Measurements from ENCODE around the gene ZNF841. TPM values are rescaled to one million over a fixed set of nuclear protein-coding genes. Genes with fewer than 3 reads are reported as not detected.

ZNF841 gene
- total RNA-seq, 1 experiment from 2014 or later: 0.10 TPM

GRCh38 chr19:52069653-52070052 lies 25.9 kb downstream of the ZNF841 start:
- Histone ChIP-seq H3K27me3 (ENCODE audit: insufficient read depth, low read length) (no peaks in the 10 kb centered on the region), H3K9me3 (ENCODE audit: control insufficient read depth in 1 of 2, insufficient read depth in 1 of 2, low read depth in 1 of 2, low read length in 2 of 2) (peaks cover 19 to 21% of the 10 kb centered on the region in 2 experiments; a peak in 2 of 4 replicates), H3K79me2 (ENCODE audit: insufficient read depth, low read length) (no peaks in the 10 kb centered on the region), H2AFZ (ENCODE audit: low read depth, low read length, poor library complexity, severe bottlenecking) (no peak overlapping the region), H3K4me2 (ENCODE audit: low read length) (no peak overlapping the region), H3K36me3 (ENCODE audit: control insufficient read depth in 1 of 2, insufficient read depth in 2 of 2, low read length in 2 of 2) (no peaks in the 10 kb centered on the region), H3K9me2 (ENCODE audit: insufficient read depth) (no peaks in the 10 kb centered on the region), H3K27ac (ENCODE audit: low read depth, low read length) (no peak overlapping the region), H3K4me1 (ENCODE audit: control insufficient read depth in 1 of 2, insufficient read depth in 2 of 2, low read length in 2 of 2) (no peaks in the 10 kb centered on the region), H3K9ac (ENCODE audit: low read length) (no peak overlapping the region), H3K4me3 (replicated peaks in 1 of 2; ENCODE audit: low read depth in 1 of 2, low read length in 2 of 2) (no peak overlapping the region), H4K20me1 (ENCODE audit: insufficient read depth) (no peaks in the 10 kb centered on the region)
- POLR2A ChIA-PET: no interaction called here
- no peak for ATAC-seq
- no TSS peak for BruUV-seq (replicated peaks)
- CTCF ChIA-PET: no interaction called here
- RAD21 ChIA-PET (ENCODE audit: low non-redundant PET in 1 of 2, low total read pairs in 2 of 2, uncharacterized antibody in 2 of 2, unreplicated experiment in 2 of 2): no interaction called here
- intact Hi-C loops (cut with micrococcal nuclease): loop anchor here (10.0 kb wide), 1 partner anchor 225 kb away; no protein-coding TSS in a partner anchor
- TF ChIP-seq EZH2 (IDR thresholded peaks at IDR 0.05) (no peak), SP1 (IDR thresholded peaks at IDR 0.05; ENCODE audit: low read depth) (no peak), SIN3A (IDR thresholded peaks at IDR 0.05; ENCODE audit: low read depth) (no peak), SRF (IDR thresholded peaks at IDR 0.05; ENCODE audit: low read depth) (no peak), TCF7L2 (IDR thresholded peaks at IDR 0.05; ENCODE audit: borderline replicate concordance, extremely low read depth, insufficient read depth, insufficient read length) (no peak), CEBPB (IDR thresholded peaks at IDR 0.05; ENCODE audit: low read depth) (no peak), RAD21 (IDR thresholded peaks at IDR 0.05; ENCODE audit: low read depth) (no peak), CTCF (IDR thresholded peaks at IDR 0.05 in 2 of 3, conservative IDR thresholded peaks at IDR 0.05 in 1 of 3; ENCODE audit: borderline replicate concordance in 1 of 3, insufficient read depth in 1 of 3, low read depth in 2 of 3, low read length in 2 of 3) (no peak)
- DNase-seq (ENCODE audit: low read depth, low spot score): no peak

DNA sequence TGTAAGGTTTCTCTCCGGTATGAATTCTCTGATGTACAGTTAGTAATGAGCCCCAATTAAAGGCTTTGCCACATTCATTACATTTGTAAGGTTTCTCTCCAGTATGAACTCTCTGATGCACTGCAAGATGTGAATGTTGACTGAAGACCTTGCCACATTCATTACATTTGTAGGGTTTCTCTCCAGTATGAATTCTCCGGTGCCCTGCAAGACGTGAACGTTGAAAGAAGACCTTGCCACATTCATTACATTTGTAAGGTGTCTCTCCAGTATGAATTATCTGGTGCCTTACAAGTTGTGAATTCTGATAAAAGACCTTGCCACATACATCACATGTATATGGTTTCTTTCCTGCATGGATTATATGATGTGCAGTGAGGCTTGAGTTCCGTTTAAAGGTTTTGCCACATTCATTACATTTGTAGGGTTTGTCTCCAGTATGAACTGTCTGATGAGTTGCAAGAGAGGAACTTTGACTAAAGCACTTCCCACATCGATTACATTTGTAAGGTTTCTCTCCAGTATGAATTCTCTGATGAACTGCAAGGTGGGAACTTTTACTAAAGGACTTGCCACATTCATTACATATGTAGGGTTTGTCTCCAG lies 29.2 kb downstream of the ZNF841 start:
- BruUV-seq (replicated peaks): no TSS peak
- no peak overlapping the region for H3K27ac ChIP-seq (ENCODE audit: low read depth, low read length)
- DNase-seq (ENCODE audit: low read depth, low spot score): no peak
- intact Hi-C loops (cut with micrococcal nuclease): no loop called here
- no peak overlapping the region for H3K4me2 ChIP-seq (ENCODE audit: low read length)
- no peak overlapping the region for H3K4me3 ChIP-seq (replicated peaks in 1 of 2; ENCODE audit: low read depth in 1 of 2, low read length in 2 of 2)
- H2AFZ ChIP-seq (ENCODE audit: low read depth, low read length, poor library complexity, severe bottlenecking): no peak overlapping the region
- no peaks in the 10 kb centered on the region for H3K9me2 ChIP-seq (ENCODE audit: insufficient read depth)
- H3K36me3 ChIP-seq (ENCODE audit: control insufficient read depth in 1 of 2, insufficient read depth in 2 of 2, low read length in 2 of 2): no peaks in the 10 kb centered on the region
- no peaks in the 10 kb centered on the region for H4K20me1 ChIP-seq (ENCODE audit: insufficient read depth)
- H3K9me3 ChIP-seq (ENCODE audit: control insufficient read depth in 1 of 2, insufficient read depth in 1 of 2, low read depth in 1 of 2, low read length in 2 of 2): peaks cover 25 to 26% of the 10 kb centered on the region in 2 experiments; a peak in 2 of 4 replicates
- ChIA-PET CTCF (no interaction called here), RAD21 (ENCODE audit: low non-redundant PET in 1 of 2, low total read pairs in 2 of 2, uncharacterized antibody in 2 of 2, unreplicated experiment in 2 of 2) (no interaction called here), POLR2A (no interaction called here)
- no peaks in the 10 kb centered on the region for H3K79me2 ChIP-seq (ENCODE audit: insufficient read depth, low read length)
- H3K4me1 ChIP-seq (ENCODE audit: control insufficient read depth in 1 of 2, insufficient read depth in 2 of 2, low read length in 2 of 2): no peaks in the 10 kb centered on the region
- H3K9ac ChIP-seq (ENCODE audit: low read length): no peak overlapping the region
- H3K27me3 ChIP-seq (ENCODE audit: insufficient read depth, low read length): no peaks in the 10 kb centered on the region
- ATAC-seq: no peak
- TF ChIP-seq RAD21 (IDR thresholded peaks at IDR 0.05; ENCODE audit: low read depth) (no peak), YY1 (IDR thresholded peaks at IDR 0.05; ENCODE audit: extremely low read depth, insufficient replicate concordance, low read depth, low read length) (no peak), CBX3 (IDR thresholded peaks at IDR 0.05; ENCODE audit: low read depth) (no peak), CTCF (IDR thresholded peaks at IDR 0.05 in 2 of 3, conservative IDR thresholded peaks at IDR 0.05 in 1 of 3; ENCODE audit: borderline replicate concordance in 1 of 3, insufficient read depth in 1 of 3, low read depth in 2 of 3, low read length in 2 of 3) (no peak), ELF1 (IDR thresholded peaks at IDR 0.05; ENCODE audit: borderline replicate concordance, low read depth) (no peak), EGR1 (IDR thresholded peaks at IDR 0.05; ENCODE audit: low read depth) (no peak), POLR2A (IDR thresholded peaks at IDR 0.05; ENCODE audit: borderline replicate concordance, extremely low read depth, insufficient read depth, insufficient read length) (no peak), SRF (IDR thresholded peaks at IDR 0.05; ENCODE audit: low read depth) (no peak), ZBTB33 (IDR thresholded peaks at IDR 0.05; ENCODE audit: extremely low read depth, insufficient replicate concordance, low read length) (no peak)
